HG03378 (cell line): ENCODE data around the gene FAM168A.

Experiments
- ATAC-seq: cut with Tn5 transposase; IDR thresholded peaks from one replicate; pipeline ENCODE4 v1.9.1; 2021; ENCODE audit warnings: mild to moderate bottlenecking, moderate library complexity; ENCODE audit not compliant: unreplicated experiment

FAM168A gene

GRCh38 chr11:73392108-73393010 lies 205.6 kb downstream of the FAM168A start:
- no peak for ATAC-seq

GRCh38 chr11:73391665-73392064 lies 206.2 kb downstream of the FAM168A start:
- ATAC-seq = no peak

DNA sequence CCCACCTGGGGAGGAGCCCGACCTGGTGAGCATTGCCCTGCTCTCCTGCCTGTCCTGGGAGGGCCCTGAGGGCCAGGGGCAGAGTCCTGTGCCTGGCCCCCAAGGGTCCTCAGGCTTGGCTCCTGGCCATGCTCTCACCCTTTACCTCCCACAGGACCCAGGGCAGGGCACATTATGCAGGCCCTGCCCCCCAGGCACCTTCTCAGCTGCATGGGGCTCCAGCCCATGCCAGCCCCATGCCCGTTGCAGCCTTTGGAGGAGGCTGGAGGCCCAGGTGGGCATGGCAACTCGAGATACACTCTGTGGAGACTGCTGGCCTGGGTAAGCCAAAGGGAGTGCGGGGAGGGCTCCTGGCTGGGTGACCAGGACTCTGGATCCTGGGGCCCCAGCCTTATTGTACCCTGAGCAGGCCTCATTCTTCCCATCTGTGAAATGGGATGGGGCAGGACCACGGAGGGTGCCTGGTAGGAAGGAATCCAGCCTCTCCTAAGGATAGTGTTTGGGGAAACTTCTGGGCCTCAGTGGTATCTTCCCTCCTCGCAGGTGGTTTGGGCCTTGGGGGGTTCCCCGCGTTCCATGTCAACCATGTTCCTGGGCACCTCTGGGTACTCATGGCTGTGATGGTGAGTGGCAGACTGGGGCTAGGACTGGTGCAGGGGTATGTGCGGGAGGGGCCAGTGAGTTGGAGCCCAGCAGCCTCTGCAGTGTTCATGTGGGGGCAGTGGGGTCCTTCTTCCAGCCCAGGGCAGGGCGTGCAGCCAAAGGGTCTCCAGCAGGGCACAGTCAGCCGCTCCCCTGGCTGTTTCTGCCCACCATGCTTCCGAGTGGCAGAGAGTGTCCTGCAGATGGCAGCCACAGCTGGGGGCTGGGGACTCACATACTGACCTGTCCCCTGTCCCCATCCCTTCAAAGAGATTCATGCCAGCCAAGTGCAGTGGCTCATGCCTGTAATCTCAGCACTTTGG lies 207.0 kb downstream of the FAM168A start:
- ATAC-seq = no peak

GRCh38 chr11:73389916-73390315 lies 208.0 kb downstream of the FAM168A start:
- no peak for ATAC-seq

DNA sequence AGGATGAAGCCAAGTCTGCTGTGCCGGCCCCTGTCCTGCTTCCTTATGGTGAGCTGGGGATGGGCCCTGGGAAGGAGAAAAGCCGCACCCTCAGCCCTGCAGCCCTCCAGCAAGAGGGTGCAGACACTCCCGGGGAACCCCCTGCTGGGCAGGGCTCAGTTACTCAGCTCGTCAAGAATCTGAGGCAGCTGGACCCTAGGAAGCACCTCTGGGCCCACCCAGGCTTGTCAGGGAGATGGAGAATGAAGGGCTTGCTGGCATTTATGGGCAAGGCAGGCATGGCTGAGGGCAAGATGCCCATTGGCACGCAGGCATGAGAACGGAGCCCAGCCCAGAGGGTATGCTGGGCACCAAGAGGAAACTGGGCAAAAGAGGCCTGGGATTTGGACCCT lies 208.8 kb downstream of the FAM168A start:
- ATAC-seq = no peak

GRCh38 chr11:73388265-73389133 lies 209.4 kb downstream of the FAM168A start:
- no peak for ATAC-seq

- ATAC-seq = no peak
These were observed 210.2 kb downstream of the FAM168A start for GRCh38 chr11:73387594-73388264.

- no peak for ATAC-seq
These were observed 211.4 kb downstream of the FAM168A start for GRCh38 chr11:73386546-73386945.

DNA sequence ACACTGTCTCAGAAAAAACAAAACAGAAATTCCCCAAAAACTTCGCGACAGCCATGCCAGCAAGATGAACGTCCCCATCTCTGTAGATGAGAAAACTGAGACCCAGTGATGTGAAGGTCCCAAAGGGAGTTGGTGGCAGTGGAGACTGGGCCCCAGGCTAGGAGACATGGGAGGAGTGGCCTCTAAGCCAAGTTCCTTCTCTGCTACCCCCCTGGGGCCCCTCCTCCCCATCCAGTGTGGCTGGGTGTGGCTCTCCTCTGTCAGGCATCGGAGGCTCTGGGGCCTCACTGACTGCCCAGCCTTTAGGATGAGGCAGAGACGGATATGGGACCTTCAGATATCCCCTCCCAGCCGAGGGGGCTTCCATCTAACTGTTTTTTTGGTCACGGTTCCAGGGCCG lies 211.9 kb downstream of the FAM168A start:
- ATAC-seq = no peak

DNA sequence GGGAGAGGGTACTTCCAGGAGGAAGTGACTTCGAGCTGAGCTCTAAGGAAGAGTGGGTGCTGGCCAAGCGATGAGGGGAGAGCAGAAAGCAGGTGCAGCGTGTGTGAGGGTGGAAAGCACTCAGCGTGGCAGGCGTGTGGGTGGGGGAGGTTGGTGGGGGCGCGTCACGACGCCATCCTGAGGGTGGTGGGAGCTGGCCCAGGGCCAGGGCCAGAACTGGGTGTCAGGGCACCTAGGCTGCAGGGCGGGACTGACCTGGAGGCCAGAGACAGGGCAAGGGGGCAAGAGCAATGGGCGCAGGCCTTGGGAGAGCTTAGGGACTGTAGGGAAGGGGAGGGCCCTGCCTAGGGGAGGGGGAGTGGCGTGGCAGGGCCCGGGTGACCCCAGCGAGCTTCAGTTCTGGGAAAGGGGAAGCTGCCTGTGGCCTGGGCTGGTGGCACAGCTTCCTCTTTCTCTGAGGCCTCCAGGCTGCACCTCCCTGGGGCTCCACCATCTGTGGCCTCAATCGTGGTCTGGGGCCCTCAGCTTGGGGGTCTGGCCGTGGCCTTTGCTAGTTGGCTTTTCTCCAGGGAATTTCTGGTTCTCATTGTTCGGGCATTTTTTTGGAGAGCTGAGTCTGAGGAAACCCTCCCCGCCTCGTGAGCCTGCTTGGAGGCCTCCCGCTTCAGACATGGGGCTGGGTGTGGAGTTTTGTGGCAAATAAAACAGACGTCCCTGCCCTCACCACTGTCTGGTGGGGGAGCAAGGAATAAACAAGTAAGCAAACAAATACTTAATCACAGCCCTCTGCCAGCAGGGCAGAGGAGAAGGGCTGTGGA lies 212.8 kb downstream of the FAM168A start:
- peak; percentile 32 for ATAC-seq

- no peak for ATAC-seq
These were observed 213.4 kb downstream of the FAM168A start for GRCh38 chr11:73384531-73384871.

DNA sequence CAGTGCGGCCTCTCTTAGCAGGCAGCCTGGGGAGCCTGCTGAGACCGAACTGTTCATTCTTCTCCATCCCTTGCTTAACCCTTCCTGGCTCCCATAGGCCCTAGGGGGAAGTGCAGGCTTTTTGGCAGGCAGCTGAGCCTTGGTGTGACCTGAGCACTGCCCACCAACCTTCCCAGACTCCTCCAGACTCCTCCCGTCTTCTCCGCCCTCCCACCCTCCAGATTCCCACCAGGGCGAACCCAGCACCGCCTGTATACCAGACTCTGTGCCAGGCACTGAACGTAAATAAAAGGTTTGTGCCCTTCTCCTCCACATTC lies 213.8 kb downstream of the FAM168A start:
- ATAC-seq = no peak

GRCh38 chr11:73383249-73384124 lies 214.4 kb downstream of the FAM168A start:
- no peak for ATAC-seq

DNA sequence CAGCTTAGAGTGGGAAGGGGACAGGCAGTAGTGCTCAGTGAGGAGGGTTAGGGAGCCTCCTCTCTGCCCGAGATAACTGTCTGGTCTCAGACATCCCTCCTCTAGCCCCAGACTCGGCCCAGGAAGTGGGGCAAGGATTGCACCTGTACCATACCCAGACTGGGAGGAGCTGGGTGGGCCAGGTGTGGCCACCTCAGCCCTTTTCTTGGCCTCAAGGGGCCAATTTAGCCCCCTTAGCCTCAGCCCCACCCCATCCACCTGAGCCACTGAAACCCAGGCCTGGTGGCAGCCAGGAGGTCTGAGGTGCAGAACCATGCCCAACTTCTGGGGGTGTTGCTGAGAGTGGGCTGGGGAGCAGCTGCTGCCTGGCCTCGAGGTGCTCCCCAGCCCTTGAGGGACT lies 215.2 kb downstream of the FAM168A start:
- ATAC-seq = no peak

GRCh38 chr11:73382183-73382582 lies 215.7 kb downstream of the FAM168A start:
- no peak for ATAC-seq

- ATAC-seq = no peak
These were observed 216.3 kb downstream of the FAM168A start for GRCh38 chr11:73381589-73381988.

- ATAC-seq = no peak
These were observed 217.0 kb downstream of the FAM168A start for GRCh38 chr11:73380897-73381410.

- ATAC-seq = no peak
These were observed 217.6 kb downstream of the FAM168A start for GRCh38 chr11:73380331-73380730.
